DOHH2 (cell line): Measurements from ENCODE around the gene MYCN.

Experiments used
- CTCF ChIP-seq: fragments of 200-600 bp; sonication (generic); IDR thresholded peaks from one replicate; pipeline ENCODE4 v1.5.1; 2014; ENCODE audit warnings: antibody characterized with exemption, mild to moderate bottlenecking, low read depth, low read length; ENCODE audit not compliant: poor library complexity, severe bottlenecking
- EZH2phosphoT487 ChIP-seq: fragments of 200-600 bp; sonication (generic); IDR thresholded peaks from 2 replicates; pipeline ENCODE4 v1.6.1; 2017; ENCODE audit warnings: borderline replicate concordance, mild to moderate bottlenecking, antibody characterized with exemption, low read length, moderate library complexity, mixed read lengths

GRCh38 chr2:15926252-15926651 is 14.1 kb upstream of the MYCN start:
- no peak for TF ChIP-seq EZH2phosphoT487
- TF ChIP-seq CTCF, result no peak
